Keratinocyte (primary cell): ENCODE measurements around the gene IFI35.
"Not testable (repeated sequence)": the region's sequence is repeated elsewhere in the genome, so short reads cannot be mapped to it uniquely, and the experiment has no call there.

Source experiments
- CTCF ChIP-seq, 3 experiments: IDR thresholded peaks in 1 of 3; conservative IDR thresholded peaks in 1 of 3; optimal IDR thresholded peaks in 1 of 3; 2 replicates in 2 of 3; 3 replicates in 1 of 3; pipeline versions ENCODE3 to v1.5.1; 2011; ENCODE audit warnings: low read length in 3 of 3, mild to moderate bottlenecking in 3 of 3, moderate library complexity in 2 of 3, control low read depth in 1 of 3, inconsistent platforms in 1 of 3; ENCODE audit not compliant: insufficient read depth in 2 of 3; ENCODE audit errors: extremely low read depth in 1 of 3
- EZH2 ChIP-seq: IDR thresholded peaks from one replicate; pipeline ENCODE4 v1.6.1; 2012; ENCODE audit warnings: inconsistent platforms, mild to moderate bottlenecking, low read length, moderate library complexity

DNA sequence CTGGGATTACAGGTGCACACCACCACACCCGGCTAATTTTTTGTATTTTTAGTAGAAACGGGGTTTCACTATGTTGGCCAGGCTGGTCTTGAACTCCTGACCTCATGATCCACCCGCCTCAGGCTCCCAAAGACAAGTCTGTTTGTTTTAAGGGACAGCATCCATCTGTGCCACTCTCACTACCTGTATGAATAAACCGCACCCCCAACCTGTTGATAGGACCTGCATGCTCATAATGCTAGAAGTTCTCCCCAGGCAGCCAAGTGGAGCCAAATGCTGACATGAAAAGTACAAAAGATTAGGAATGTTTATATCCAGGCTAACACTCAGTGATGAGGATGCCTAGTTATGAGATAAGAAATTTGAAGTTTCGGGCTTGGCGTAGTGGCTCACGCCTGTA lies 46.4 kb downstream of the IFI35 start:
- TF ChIP-seq CTCF (optimal IDR thresholded peaks at IDR 0.05 in 1 of 3, IDR thresholded peaks at IDR 0.05 in 1 of 3, conservative IDR thresholded peaks at IDR 0.05 in 1 of 3; ENCODE audit: extremely low read depth in 1 of 3, insufficient read depth in 2 of 3, low read length in 3 of 3); EZH2: not testable (repeated sequence)
